NB4 (cell line): ENCODE data around the gene LYPD6B.

Experiments
- MYC ChIP-seq: IDR thresholded peaks from 2 replicates; pipeline ENCODE4 v1.6.1; 2011; ENCODE audit warnings: low read depth, low read length
- POLR2A ChIP-seq: IDR thresholded peaks from 2 replicates; pipeline ENCODE4 v1.6.1; 2011; ENCODE audit warnings: mild to moderate bottlenecking; ENCODE audit not compliant: insufficient read length; ENCODE audit errors: extremely low read depth
- TF ChIP-seq, protein P1 (sequence below): IDR thresholded peaks from one replicate; pipeline ENCODE4 v1.5.1; 2012; ENCODE audit warnings: low read depth, low read length

GRCh38 chr2:149112713-149113112 is 74.2 kb downstream of the LYPD6B start:
- TF ChIP-seq, protein P1, sequence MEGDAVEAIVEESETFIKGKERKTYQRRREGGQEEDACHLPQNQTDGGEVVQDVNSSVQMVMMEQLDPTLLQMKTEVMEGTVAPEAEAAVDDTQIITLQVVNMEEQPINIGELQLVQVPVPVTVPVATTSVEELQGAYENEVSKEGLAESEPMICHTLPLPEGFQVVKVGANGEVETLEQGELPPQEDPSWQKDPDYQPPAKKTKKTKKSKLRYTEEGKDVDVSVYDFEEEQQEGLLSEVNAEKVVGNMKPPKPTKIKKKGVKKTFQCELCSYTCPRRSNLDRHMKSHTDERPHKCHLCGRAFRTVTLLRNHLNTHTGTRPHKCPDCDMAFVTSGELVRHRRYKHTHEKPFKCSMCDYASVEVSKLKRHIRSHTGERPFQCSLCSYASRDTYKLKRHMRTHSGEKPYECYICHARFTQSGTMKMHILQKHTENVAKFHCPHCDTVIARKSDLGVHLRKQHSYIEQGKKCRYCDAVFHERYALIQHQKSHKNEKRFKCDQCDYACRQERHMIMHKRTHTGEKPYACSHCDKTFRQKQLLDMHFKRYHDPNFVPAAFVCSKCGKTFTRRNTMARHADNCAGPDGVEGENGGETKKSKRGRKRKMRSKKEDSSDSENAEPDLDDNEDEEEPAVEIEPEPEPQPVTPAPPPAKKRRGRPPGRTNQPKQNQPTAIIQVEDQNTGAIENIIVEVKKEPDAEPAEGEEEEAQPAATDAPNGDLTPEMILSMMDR, result no peak
- TF ChIP-seq MYC, result no peak
- no peak for TF ChIP-seq POLR2A
